NCI-H1694 treated with DMSO at 0.1 percent for 48 hours (cell line): ENCODE results near the gene FILIP1.

Experiments used
- DNase-seq: peaks from one replicate; lab custom pipeline; 2025; lab: John Stamatoyannopoulos, UW

The FILIP1 gene, protein sequence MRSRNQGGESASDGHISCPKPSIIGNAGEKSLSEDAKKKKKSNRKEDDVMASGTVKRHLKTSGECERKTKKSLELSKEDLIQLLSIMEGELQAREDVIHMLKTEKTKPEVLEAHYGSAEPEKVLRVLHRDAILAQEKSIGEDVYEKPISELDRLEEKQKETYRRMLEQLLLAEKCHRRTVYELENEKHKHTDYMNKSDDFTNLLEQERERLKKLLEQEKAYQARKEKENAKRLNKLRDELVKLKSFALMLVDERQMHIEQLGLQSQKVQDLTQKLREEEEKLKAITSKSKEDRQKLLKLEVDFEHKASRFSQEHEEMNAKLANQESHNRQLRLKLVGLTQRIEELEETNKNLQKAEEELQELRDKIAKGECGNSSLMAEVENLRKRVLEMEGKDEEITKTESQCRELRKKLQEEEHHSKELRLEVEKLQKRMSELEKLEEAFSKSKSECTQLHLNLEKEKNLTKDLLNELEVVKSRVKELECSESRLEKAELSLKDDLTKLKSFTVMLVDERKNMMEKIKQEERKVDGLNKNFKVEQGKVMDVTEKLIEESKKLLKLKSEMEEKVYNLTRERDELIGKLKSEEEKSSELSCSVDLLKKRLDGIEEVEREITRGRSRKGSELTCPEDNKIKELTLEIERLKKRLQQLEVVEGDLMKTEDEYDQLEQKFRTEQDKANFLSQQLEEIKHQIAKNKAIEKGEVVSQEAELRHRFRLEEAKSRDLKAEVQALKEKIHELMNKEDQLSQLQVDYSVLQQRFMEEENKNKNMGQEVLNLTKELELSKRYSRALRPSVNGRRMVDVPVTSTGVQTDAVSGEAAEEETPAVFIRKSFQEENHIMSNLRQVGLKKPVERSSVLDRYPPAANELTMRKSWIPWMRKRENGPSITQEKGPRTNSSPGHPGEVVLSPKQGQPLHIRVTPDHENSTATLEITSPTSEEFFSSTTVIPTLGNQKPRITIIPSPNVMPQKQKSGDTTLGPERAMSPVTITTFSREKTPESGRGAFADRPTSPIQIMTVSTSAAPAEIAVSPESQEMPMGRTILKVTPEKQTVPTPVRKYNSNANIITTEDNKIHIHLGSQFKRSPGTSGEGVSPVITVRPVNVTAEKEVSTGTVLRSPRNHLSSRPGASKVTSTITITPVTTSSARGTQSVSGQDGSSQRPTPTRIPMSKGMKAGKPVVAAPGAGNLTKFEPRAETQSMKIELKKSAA (N-terminal part only)

DNA sequence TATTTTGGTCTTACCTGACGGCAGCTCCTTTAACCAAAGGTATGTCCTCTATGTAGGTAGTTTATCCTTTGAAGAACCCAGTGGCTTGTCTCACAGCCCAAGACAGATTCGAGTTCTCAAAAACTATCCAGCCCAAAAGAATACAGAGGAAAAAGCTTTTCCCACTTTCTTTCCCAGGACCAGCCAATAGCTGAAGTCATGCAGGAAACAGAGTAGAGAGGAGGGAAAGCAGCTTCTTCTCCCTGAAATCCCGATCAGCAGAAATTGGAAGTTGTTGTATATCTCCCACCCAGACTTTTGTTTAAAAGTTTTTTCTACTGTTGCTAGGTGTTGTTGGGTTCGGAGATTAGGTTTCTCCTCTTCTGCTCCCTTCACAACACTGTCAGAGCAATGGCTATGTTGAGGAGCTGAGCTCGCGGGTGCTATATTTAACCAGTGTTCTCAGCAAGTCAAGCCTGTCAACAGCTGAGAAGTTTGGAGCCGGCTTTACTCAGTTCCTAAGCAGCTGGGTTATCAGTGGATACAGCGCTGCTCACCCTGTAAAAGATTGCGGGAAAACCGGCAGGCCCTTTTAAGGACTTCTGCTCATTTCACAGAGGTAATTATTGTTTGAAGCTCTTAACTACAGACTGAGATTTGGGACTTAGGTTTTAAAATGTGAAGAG, at the start of gene FILIP1:
FILIP1 (minus strand) TSS at position 401 of the 665 bp plus-strand sequence. CDS start 78,828 bp downstream, outside the sequence.
- no peak for DNase-seq

DNA sequence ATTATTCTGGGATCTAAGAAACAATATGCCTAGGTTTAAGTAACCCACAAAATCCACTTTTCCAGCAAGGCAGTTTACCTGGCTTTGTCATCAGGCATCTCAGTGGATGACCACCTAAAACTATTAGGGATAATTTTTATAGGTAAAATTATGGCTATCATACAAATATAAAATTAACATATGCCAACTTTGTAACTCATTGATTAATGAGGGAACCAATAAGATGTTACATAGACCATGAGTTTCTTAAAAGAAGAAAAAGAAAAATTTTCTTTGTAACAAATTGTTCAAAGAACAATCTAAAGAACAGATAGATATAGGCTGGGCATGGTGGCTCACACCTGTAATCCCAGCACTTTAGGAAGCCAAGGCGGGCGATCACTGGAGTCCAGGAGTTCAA, 49.7 kb upstream of the FILIP1 start:
- DNase-seq, result no peak

DNA sequence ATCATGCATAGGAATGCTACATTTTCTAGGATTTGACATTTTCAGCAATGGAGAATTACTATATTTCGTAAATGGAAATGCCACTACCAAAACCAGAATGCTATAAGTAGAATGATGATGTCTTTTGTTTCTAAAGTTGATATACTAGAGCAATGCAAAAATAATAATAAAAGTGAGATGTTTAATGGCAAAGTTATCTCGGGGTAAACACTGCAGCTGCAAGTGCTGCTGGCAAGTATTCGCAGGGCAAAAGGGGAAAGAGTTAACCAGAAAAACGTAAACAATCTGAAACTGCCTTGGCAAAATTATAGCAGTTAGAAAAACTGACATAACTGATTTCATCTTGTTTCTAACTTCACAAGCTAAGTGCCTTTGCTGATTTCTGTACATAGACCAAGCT, 45.5 kb upstream of the FILIP1 start:
- no peak for DNase-seq

DNA sequence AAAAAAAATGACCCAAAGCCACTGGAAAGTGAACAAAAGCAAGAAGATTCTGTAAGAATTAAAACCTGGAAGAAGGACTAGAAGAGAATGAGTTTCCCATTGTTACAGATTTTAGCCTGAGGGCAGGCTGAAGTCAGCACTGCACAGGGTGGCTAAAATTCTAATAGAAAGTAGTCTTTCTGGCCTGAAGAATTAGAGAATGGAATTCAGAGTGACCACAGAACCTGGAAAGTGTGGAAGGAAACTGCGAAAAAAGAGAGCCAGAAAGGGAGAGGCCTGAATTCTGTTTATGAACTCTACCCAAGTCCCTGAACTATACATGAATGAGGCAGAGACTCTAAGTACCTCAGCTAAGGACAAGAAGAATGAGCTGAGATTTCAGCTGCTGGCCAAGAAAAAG, 38.9 kb upstream of the FILIP1 start:
- DNase-seq, result no peak

DNA sequence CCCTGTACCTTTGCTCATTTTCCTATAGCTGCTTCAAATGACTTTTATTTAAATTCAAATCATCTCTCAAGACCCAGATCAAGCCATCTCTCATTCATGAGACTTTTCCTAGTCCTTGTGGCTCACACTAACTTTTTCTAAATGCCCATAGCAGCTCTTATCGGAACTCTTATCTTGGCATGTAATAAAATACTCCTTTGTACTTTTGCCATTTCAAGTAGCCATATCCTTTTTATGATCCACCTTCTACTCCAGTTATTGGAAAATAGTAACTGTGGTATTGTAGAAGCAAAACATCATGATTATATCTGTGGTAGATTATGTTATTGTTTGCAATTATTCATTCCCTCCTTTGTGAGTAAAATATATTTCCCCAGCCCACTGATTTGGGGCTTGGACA, 37.6 kb upstream of the FILIP1 start:
- no peak for DNase-seq

DNA sequence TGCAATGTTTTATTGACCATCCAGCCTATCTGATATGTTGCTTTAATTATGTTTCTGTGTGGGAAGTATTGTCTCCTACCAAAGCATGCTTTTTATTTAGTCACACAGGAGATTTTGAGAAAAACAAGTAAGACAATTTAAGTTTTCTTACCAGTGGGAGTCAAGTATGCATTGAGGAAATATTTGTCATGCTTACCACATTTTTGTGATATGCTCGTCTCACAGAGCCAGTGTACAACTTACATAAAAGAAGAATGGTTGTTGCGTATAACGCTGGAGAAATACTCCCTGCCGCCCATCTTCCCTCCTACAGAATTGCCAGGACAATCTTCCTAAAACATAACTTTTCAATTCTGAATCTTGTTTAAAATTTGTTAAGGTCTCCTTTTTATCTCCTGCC, 37.1 kb upstream of the FILIP1 start:
- no peak for DNase-seq

DNA sequence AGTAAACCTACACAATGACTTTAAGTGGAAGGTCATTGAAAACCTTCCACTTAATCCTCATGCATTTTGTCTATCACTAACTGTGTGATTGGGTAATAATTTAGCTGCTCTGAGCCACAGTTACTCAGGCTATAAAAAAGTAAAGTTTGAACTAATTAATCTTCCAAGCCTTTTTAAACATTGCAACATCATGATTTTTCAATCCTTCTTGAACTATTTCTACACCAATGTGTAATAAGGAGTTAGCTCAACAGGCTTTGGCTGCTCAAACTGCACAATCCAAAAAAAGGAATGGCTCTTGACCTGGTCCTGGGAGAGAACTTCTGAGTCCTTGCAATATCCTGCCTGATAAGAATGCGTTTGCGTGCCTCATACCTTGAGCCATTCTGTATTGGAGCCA, 34.8 kb upstream of the FILIP1 start:
- DNase-seq, result no peak

DNA sequence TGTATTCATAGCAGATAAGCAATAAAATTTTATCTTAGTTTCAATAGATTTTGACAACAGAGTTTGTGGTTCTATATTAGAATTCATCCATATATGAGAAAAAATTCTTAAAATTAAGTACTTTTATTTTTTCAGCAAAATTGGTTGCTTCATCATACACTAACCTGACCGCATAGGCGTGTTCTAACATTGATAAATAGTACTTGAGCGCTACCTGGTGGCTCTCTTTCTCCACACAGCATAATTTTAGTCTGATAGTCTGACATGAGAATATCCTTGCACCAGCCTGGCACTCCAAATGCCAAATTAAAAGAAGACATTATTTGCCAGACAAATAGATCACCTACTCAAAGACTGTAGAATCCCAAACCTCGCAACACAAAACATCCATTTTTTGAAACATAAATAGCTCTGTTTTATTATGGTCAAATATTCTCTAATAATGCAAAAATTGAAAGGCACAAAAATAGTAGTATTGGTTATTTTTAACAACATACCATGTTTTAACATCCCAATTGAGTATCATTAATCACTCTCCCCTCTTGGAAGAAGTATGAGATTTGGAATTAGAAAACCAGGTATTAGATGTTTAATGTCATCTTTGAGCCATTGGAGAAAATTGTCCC, 33.0 kb upstream of the FILIP1 start:
- peak; percentile 63 for DNase-seq

DNA sequence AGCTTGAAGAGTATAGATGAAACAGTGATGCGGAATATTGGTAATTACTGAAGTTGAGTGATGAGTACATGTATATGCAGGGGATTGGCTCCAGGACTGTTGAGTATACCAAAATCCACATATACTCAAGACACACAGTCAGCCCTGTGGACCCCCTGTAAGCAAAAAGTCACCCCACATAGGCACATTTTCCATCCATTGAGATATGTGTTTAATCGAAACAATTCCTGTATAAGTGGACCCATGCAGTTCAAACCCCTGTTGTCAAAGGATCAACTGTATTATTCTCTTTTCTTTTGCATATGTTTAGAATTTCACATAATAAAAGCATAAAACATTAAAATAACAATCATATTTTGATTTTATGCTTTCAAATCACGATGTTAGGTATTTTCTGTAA, 32.1 kb upstream of the FILIP1 start:
- no peak for DNase-seq

DNA sequence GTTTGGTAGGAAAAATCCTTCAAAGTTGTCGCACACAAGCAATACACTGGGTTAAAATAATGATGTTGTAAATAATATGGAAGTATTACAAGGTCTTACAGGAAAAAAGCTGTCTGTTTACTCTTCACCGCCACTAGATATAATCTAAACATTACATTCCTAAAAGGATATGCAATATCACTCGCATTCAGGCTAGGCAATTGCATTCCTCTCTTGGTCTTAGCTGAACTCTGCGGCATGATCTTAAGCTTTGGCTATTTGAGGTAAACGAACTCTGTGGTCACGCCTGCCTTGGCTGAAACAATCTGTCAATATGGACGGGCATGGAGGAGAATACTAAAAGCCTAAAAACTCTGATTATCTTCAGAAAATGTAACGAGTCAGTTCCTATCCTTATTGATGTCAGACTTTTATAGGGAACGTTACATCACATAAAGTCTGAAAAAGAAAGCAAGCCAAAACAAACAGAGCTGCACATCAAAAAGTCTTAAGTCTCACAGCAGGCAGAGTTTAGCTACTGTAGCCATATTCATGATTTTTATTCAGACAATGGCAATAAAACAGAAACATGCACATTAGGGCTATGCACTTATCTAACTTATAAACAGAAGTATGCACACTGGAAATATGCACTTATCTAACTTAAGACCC, 30.8 kb upstream of the FILIP1 start:
- DNase-seq, result no peak

DNA sequence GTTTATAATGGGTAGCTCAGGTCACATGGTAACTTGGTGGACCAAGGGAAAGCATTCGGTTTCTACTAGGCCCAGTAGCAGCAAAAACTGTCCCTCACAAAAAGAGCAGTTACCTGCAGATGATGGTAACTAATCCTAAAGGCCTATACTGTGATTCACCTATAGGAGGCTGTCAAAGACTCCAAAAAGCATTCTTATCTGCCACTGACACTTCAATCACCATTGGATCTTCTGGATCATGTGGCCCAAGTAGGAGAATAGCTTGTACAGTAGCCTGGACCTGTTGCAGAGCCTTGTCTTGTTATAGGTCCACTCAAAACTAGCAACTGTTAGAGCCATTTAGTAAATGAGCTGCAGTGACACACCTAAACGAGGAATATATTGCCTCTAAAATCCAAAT, 23.2 kb upstream of the FILIP1 start:
- no peak for DNase-seq

DNA sequence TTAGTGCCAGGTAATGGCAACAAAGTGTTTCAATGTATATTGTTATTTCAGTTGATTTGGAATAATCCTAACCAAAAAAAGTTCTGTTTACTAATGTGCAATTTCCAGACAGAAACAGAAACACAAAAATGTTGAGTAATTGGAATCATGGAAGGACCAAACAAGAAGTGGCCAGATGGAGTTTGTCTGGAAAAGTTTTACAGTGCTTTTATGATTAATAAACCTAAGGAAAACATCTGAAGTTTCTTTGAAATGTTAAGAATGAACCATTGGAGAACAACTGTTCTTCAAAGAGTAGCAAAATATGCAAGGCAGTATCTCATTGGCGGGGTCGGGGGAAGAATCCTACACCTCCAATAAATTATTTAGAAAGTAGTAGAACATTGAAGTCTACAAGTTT, 19.0 kb upstream of the FILIP1 start:
- DNase-seq, result no peak

DNA sequence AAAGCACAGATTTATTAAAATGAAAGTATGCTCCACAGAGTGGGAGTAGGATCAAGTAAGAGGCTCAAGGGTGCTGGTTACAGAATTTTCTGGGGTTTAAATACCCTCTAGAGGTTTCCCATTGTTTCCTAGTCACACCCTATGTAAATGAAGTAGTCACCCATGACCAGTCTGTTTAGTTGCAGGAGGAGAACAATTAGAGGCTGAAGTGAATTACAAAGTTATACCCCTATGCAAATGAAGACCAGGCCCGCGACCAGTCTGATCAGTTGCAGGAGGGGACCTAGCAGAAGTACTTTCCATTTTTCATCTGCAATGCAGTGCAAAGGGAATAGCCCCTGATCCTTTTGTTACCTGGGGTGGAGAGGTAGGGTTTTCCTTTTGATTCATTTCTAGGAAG, 11.8 kb upstream of the FILIP1 start:
- no peak for DNase-seq

DNA sequence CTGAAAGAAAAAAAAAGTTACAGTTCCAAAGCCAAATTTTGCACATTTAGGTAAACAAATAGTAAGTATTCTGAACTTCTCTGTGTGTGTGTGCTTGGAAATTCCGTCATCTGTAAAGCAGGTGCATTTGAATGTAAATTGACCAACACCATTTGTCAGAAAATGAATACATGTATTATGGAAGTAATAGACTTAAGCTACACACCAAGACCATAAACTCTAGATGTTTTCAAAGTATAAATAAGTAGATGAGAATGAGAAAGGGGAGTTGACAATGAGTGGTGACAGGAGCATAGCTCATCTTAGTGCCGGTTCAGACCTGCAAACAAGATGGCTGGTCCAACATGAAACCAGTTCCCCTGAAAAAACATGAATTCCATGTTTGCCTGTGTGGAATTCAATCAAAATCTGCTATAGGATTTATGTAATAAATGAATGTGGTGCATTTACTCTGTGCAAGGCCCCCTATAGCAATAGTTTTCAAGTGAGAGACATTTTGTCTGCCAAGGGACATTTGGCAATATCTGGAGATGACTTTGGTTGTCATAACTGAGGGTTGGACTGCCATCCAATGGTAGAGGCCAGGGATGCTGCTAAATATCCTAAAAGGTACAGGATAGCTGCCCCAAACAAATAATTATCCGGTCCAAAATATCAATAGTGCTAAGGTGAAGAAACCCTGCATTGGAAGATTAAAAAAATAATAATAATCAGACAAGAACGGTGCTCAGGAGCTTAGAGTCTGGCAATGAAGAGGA, 11.0 kb upstream of the FILIP1 start:
- DNase-seq, result no peak

DNA sequence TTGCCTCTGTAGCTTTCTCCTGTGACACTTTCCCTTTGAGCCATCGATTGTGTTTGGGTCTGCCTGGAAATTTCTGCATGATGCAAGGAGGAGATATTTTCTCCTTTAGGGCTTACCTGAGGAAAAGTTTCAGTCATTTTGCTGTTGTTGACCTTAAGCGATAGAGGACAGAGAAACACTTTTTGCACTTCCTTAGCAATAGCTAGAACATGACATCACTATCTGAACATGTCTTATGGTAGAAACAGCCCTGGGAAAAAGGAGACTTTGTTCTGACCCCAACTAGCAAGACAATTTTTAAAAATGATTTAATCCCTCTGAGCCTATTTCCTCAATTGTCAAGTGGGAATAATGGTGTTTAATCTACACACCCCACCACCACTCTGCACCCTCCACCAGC, 9.7 kb upstream of the FILIP1 start:
- no peak for DNase-seq

DNA sequence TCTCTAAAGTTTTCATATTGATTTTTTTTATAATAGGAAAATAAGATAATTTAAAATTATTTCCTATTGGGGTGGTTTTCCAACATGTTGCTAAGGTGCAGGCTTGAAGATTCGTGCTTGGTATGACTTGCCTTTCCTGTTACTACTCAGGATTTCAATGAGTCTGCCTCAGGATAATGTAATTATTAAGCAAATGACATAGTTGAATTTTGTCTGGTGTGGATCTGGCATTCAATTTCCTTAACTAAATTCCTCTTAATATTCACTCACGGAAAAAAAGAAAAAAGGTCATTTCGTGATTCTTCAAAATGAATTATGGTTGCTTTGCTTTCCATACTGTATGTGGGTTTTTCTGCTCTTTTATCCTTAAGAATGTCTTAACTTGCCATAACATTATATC, 9.3 kb upstream of the FILIP1 start:
- DNase-seq, result no peak

DNA sequence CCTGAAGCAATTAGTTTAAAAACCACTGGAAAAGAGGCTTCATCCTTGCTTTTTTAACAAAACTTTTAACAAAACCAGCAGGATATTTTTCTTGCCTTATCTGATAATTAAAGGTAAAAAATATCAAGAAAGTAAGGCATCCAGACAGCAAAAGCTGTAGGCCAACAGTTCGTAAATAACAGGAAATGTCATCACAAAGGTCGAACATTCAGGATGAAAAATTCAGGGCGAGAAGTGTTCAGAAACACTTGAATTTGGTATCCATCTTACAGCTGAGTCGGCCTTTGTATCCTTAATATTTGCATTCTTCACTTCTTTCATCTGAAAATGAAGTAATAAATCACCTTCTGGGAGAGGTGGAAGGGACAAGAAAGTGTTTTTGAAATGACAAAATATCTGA, 8.2 kb upstream of the FILIP1 start:
- no peak for DNase-seq

DNA sequence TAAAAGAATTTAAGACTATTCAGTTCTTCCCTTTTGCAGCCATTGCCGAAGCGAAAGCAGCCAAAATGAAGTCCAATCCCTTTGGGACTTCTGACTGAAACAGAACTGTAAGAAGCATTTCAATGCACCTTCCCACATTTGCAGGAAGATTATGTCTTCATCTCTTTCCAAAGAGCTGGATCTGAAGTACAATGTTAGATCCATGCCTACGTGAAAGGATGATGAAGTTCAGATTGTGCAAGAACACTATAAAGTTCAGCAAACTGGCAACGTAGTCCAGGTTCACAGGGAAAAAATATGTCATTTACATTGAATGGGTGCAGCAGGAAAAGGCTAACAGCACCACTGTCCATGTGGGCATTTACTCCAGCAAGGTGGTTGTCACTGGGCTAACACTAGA, 6.0 kb upstream of the FILIP1 start:
- no peak for DNase-seq

DNA sequence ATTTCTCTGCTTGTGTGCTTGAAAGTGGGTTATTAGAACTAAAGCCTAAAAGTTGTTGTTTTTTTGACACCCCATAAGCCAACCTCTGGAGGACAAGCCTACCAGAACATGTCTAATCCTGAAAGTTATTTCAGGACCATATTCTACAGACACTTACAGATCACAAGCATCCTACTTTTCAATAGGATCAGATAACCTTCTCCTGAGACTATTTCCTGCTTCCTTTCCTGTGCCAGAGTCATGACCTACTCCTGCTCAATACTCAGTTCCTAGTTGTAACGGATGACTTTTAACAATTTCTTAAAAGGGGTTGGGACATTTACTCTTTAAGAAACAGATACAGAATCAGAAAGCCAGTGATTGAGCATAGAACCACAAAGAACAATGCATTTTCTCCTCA, 5.3 kb upstream of the FILIP1 start:
- no peak for DNase-seq

DNA sequence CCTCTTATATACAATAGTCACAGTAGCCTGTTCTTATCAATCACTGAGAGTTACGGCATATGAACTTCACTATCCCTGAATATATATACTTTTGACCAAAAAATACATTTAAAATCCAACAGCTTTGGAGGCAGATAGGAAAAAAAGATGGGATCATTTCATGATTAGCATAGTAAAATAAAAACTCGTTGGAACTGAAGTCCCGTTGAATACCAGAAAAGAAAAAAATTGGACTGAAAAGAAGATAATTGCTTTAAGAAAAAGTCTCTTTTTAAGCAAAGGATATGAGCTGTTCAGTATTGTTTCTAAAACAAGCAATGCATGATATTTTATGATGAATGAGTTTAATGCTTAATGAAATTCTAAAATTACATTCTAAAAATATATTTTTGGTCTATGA, 4.4 kb upstream of the FILIP1 start:
- DNase-seq, result no peak
